Tracheal epithelial cell (primary cell): Measurements from ENCODE around the gene MPHOSPH10. TPM values are rescaled to one million over a fixed set of nuclear protein-coding genes. Genes with fewer than 3 reads are reported as not detected.

ENCODE experiments used
- total RNA-seq: library from RNA; depleted of rRNA; stranded (reverse); fragments of >200 nt; gene quantifications from 2 replicates; pipeline ENCODE4 v1.2.1, GENCODE V29; 2014

Gene MPHOSPH10
- 12.3 and 14.1 TPM in 2 replicates for total RNA-seq

GRCh38 chr2:71130152-71130904 is at the start of gene MPHOSPH10, which contains the start of gene MCEE:
Gene MPHOSPH10, plus strand, starts transcription at chr2:71130634. Its CDS starts 32 bp downstream, at chr2:71130666.
Gene MCEE, minus strand, starts transcription at chr2:71130229. Its CDS starts 10 bp downstream, at chr2:71130219.

Other genes with a start within 250 kb of the MPHOSPH10 start
- not detected in 2 replicates for gene VAX2, start 230.1 kb upstream of the MPHOSPH10 start, total RNA-seq
- gene ATP6V1B1, start 194.7 kb upstream of the MPHOSPH10 start, total RNA-seq: not detected in 2 replicates
- under 0.01 TPM in 1 of 2 replicates, not detected in the other for gene ANKRD53, start 152.0 kb upstream of the MPHOSPH10 start, total RNA-seq
- gene TEX261, start 135.8 kb upstream of the MPHOSPH10 start, total RNA-seq: 15.4 and 16.4 TPM in 2 replicates
- gene NAGK, start 62.0 kb upstream of the MPHOSPH10 start, total RNA-seq: 18.3 and 55.9 TPM in 2 replicates
- 3.6 and 6.6 TPM in 2 replicates for gene MCEE, start 405 bp upstream of the MPHOSPH10 start, total RNA-seq
- gene PAIP2B, start 96.5 kb downstream of the MPHOSPH10 start, total RNA-seq: 2.2 and 3.4 TPM in 2 replicates
- gene ZNF638, start 201.1 kb downstream of the MPHOSPH10 start, total RNA-seq: 69.2 and 73.7 TPM in 2 replicates